ENCODE data around the gene ATP5ME.

ATP5ME gene

GRCh38 chr4:677431-678293 is 3.6 kb upstream of the ATP5ME start:
- Histone ChIP-seq H2AFZ (no peak overlapping the region), H3K9me3 (ENCODE audit: control insufficient read depth, low read length) (no peaks in the 10 kb centered on the region), H3K36me3 (ENCODE audit: control insufficient read depth, insufficient read depth, low read length) (no peaks in the 10 kb centered on the region), H3K9ac (no peak overlapping the region), H3K27ac (no peak overlapping the region), H3K4me2 (ENCODE audit: low read length) (no peak overlapping the region), H3K79me2 (no peaks in the 10 kb centered on the region), H3K27me3 (ENCODE audit: control insufficient read depth, insufficient read depth, low read length) (no peaks in the 10 kb centered on the region), H3K4me1 (peaks cover 5% of the 10 kb centered on the region), H3K4me3 (ENCODE audit: low read depth, low read length) (no peak overlapping the region)
- TF ChIP-seq CTCF (IDR thresholded peaks at IDR 0.05) = no peak

GRCh38 chr4:676871-677235 is 2.8 kb upstream of the ATP5ME start:
- no peaks in the 10 kb centered on the region for H3K9me3 ChIP-seq (ENCODE audit: control insufficient read depth, low read length)
- no peak overlapping the region for H3K4me2 ChIP-seq (ENCODE audit: low read length)
- TF ChIP-seq CTCF (IDR thresholded peaks at IDR 0.05) = no peak
- no peaks in the 10 kb centered on the region for H3K36me3 ChIP-seq (ENCODE audit: control insufficient read depth, insufficient read depth, low read length)
- H3K79me2 ChIP-seq = no peaks in the 10 kb centered on the region
- H3K9ac ChIP-seq = no peak overlapping the region
- H2AFZ ChIP-seq = no peak overlapping the region
- no peaks in the 10 kb centered on the region for H3K27me3 ChIP-seq (ENCODE audit: control insufficient read depth, insufficient read depth, low read length)
- H3K4me3 ChIP-seq (ENCODE audit: low read depth, low read length) = no peak overlapping the region
- no peak overlapping the region for H3K27ac ChIP-seq
- peaks cover 5% of the 10 kb centered on the region for H3K4me1 ChIP-seq

GRCh38 chr4:675980-676870 is 2.1 kb upstream of the ATP5ME start:
- Histone ChIP-seq H3K9me3 (ENCODE audit: control insufficient read depth, low read length) (no peaks in the 10 kb centered on the region), H3K27ac (peak overlapping the region; percentile 39), H3K4me1 (peaks cover 5% of the 10 kb centered on the region)

GRCh38 chr4:675036-675882 is 1.2 kb upstream of the ATP5ME start:
- peak overlapping the region; percentile 93 for H3K4me2 ChIP-seq (ENCODE audit: low read length)
- no peaks in the 10 kb centered on the region for H3K79me2 ChIP-seq
- H3K27ac ChIP-seq = peak overlapping the region; percentile 91
- H3K9me3 ChIP-seq (ENCODE audit: control insufficient read depth, low read length) = no peaks in the 10 kb centered on the region
- no peak for TF ChIP-seq CTCF (IDR thresholded peaks at IDR 0.05)
- peak overlapping the region; percentile 90 for H2AFZ ChIP-seq
- H3K27me3 ChIP-seq (ENCODE audit: control insufficient read depth, insufficient read depth, low read length) = no peaks in the 10 kb centered on the region
- peak overlapping the region; percentile 95 for H3K4me3 ChIP-seq (ENCODE audit: low read depth, low read length)
- H3K36me3 ChIP-seq (ENCODE audit: control insufficient read depth, insufficient read depth, low read length) = no peaks in the 10 kb centered on the region
- peaks cover 5% of the 10 kb centered on the region for H3K4me1 ChIP-seq
- H3K9ac ChIP-seq = peak overlapping the region; percentile 98

More at GRCh38 chr4:675980-676870, 2.1 kb upstream of the ATP5ME start:
- Histone ChIP-seq H3K4me3 (ENCODE audit: low read depth, low read length) (no peak overlapping the region), H3K36me3 (ENCODE audit: control insufficient read depth, insufficient read depth, low read length) (no peaks in the 10 kb centered on the region), H3K79me2 (no peaks in the 10 kb centered on the region), H3K9ac (no peak overlapping the region), H3K4me2 (ENCODE audit: low read length) (no peak overlapping the region), H2AFZ (no peak overlapping the region), H3K27me3 (ENCODE audit: control insufficient read depth, insufficient read depth, low read length) (no peaks in the 10 kb centered on the region)
- no peak for TF ChIP-seq CTCF (IDR thresholded peaks at IDR 0.05)

Data from parathyroid adenoma (tissue), 2 donors.